ENCODE measurements around the gene OR4K13. TPM values are rescaled to one million over a fixed set of nuclear protein-coding genes. Genes with fewer than 3 reads are reported as not detected.

OR4K13 gene
- not detected for total RNA-seq

GRCh38 chr14:20035938-20036337 is at the start of gene OR4K13:
TSS of gene OR4K13 (minus strand) at chr14:20036038. CDS start at chr14:20034758, 1,280 bp downstream.
- Mint-ChIP-seq H3K36me3 (ENCODE audit: low read depth) (no peaks in the 10 kb centered on the region), H3K9me3 (peaks cover 2% of the 10 kb centered on the region), H3K27me3 (no peaks in the 10 kb centered on the region), H3K27ac (no peak within 1 kb of the TSS), H3K4me3 (no peak within 1 kb of the TSS), H3K4me1 (no peaks in the 10 kb centered on the region)
- no peak for DNase-seq
- ChIA-PET POLR2A (no interaction called here), CTCF (no interaction called here)

- POLR2A ChIA-PET, result no interaction called here
- H3K27me3 Mint-ChIP-seq, result no peaks in the 10 kb centered on the region
- H3K4me1 Mint-ChIP-seq, result no peaks in the 10 kb centered on the region
- no peak for DNase-seq
- no peaks in the 10 kb centered on the region for H3K36me3 Mint-ChIP-seq (ENCODE audit: low read depth)
- no peak within 1 kb of the TSS for H3K4me3 Mint-ChIP-seq
- H3K27ac Mint-ChIP-seq, result no peak within 1 kb of the TSS
- peaks cover 4% of the 10 kb centered on the region for H3K9me3 Mint-ChIP-seq
- CTCF ChIA-PET, result no interaction called here
These were observed 23.9 kb upstream of the OR4K13 start, which contains the start of gene OR4L1 for GRCh38 chr14:20059745-20060144. TSS of gene OR4L1 (plus strand) at chr14:20060045. CDS start at chr14:20060045, 0 bp downstream.

GRCh38 chr14:20048202-20048601 is 12.4 kb upstream of the OR4K13 start:
- no peaks in the 10 kb centered on the region for H3K4me1 Mint-ChIP-seq
- H3K27ac Mint-ChIP-seq, result no peak overlapping the region
- ChIA-PET POLR2A (no interaction called here), CTCF (no interaction called here)
- peaks cover 4% of the 10 kb centered on the region for H3K27me3 Mint-ChIP-seq
- no peaks in the 10 kb centered on the region for H3K36me3 Mint-ChIP-seq (ENCODE audit: low read depth)
- no peak overlapping the region for H3K4me3 Mint-ChIP-seq
- no peak for DNase-seq
- no peaks in the 10 kb centered on the region for H3K9me3 Mint-ChIP-seq

GRCh38 chr14:20044243-20044642 is 8.4 kb upstream of the OR4K13 start:
- ChIA-PET CTCF (no interaction called here), POLR2A (no interaction called here)
- H3K9me3 Mint-ChIP-seq, result no peaks in the 10 kb centered on the region
- DNase-seq, result no peak
- H3K27me3 Mint-ChIP-seq, result peaks cover 3% of the 10 kb centered on the region
- H3K4me3 Mint-ChIP-seq, result no peak overlapping the region
- H3K27ac Mint-ChIP-seq, result no peak overlapping the region
- H3K4me1 Mint-ChIP-seq, result no peaks in the 10 kb centered on the region
- no peaks in the 10 kb centered on the region for H3K36me3 Mint-ChIP-seq (ENCODE audit: low read depth)

GRCh38 chr14:20035449-20035848 is 389 bp downstream of the OR4K13 start:
- CTCF ChIA-PET, result no interaction called here
- H3K4me1 Mint-ChIP-seq, result no peaks in the 10 kb centered on the region
- no peak overlapping the region for H3K27ac Mint-ChIP-seq
- POLR2A ChIA-PET, result no interaction called here
- peaks cover 2% of the 10 kb centered on the region for H3K9me3 Mint-ChIP-seq
- no peak for DNase-seq
- no peak overlapping the region for H3K4me3 Mint-ChIP-seq
- H3K36me3 Mint-ChIP-seq (ENCODE audit: low read depth), result no peaks in the 10 kb centered on the region
- no peaks in the 10 kb centered on the region for H3K27me3 Mint-ChIP-seq

GRCh38 chr14:20031058-20031457 is 4.8 kb downstream of the OR4K13 start:
- Mint-ChIP-seq H3K36me3 (ENCODE audit: low read depth) (no peaks in the 10 kb centered on the region), H3K27me3 (no peaks in the 10 kb centered on the region), H3K4me1 (no peaks in the 10 kb centered on the region), H3K27ac (no peak overlapping the region), H3K9me3 (no peaks in the 10 kb centered on the region), H3K4me3 (no peak overlapping the region)
- CTCF ChIA-PET, result no interaction called here
- no peak for DNase-seq
- POLR2A ChIA-PET, result no interaction called here

- Mint-ChIP-seq H3K36me3 (ENCODE audit: low read depth) (no peaks in the 10 kb centered on the region), H3K4me3 (no peak within 1 kb of the TSS), H3K4me1 (no peaks in the 10 kb centered on the region), H3K27me3 (no peaks in the 10 kb centered on the region), H3K27ac (no peak within 1 kb of the TSS), H3K9me3 (no peaks in the 10 kb centered on the region)
- CTCF ChIA-PET, result no interaction called here
- no peak for DNase-seq
- POLR2A ChIA-PET, result no interaction called here
These were observed 16.5 kb downstream of the OR4K13 start, which contains the start of gene OR4K14 for GRCh38 chr14:20019257-20019865. TSS of gene OR4K14 (minus strand) at chr14:20019307. CDS start at chr14:20015193, 4,114 bp downstream.

GRCh38 chr14:20008156-20008555 is 27.7 kb downstream of the OR4K13 start:
- Mint-ChIP-seq H3K27ac (no peak overlapping the region), H3K4me1 (no peaks in the 10 kb centered on the region), H3K4me3 (no peak overlapping the region), H3K9me3 (peaks cover 10% of the 10 kb centered on the region), H3K36me3 (ENCODE audit: low read depth) (no peaks in the 10 kb centered on the region), H3K27me3 (peaks cover 2% of the 10 kb centered on the region)
- DNase-seq, result no peak
- POLR2A ChIA-PET, result no interaction called here
- CTCF ChIA-PET, result no interaction called here

- no peaks in the 10 kb centered on the region for H3K36me3 Mint-ChIP-seq (ENCODE audit: low read depth)
- ChIA-PET CTCF (no interaction called here), POLR2A (interaction anchor here (0.7 kb wide), 1 partner anchor 41 kb away, joined by 6 read pairs; no protein-coding TSS in a partner anchor)
- peaks cover 7% of the 10 kb centered on the region for H3K9me3 Mint-ChIP-seq
- no peaks in the 10 kb centered on the region for H3K27me3 Mint-ChIP-seq
- no peak for DNase-seq
- H3K4me3 Mint-ChIP-seq, result no peak overlapping the region
- no peak overlapping the region for H3K27ac Mint-ChIP-seq
- no peaks in the 10 kb centered on the region for H3K4me1 Mint-ChIP-seq
These were observed 33.5 kb downstream of the OR4K13 start for GRCh38 chr14:20002319-20002718.

GRCh38 chr14:20001863-20002262 is 34.0 kb downstream of the OR4K13 start, which contains the start of gene OR4Q2:
TSS of gene OR4Q2 (plus strand) at chr14:20002163.
- Mint-ChIP-seq H3K4me1 (no peaks in the 10 kb centered on the region), H3K36me3 (ENCODE audit: low read depth) (no peaks in the 10 kb centered on the region), H3K9me3 (peaks cover 5% of the 10 kb centered on the region), H3K4me3 (no peak within 1 kb of the TSS), H3K27me3 (no peaks in the 10 kb centered on the region), H3K27ac (no peak within 1 kb of the TSS)
- no peak for DNase-seq
- POLR2A ChIA-PET, result interaction anchor here (0.7 kb wide), 1 partner anchor 42 kb away, joined by 6 read pairs; no protein-coding TSS in a partner anchor
- CTCF ChIA-PET, result no interaction called here

- no peaks in the 10 kb centered on the region for H3K4me1 Mint-ChIP-seq
- no peak overlapping the region for H3K4me3 Mint-ChIP-seq
- ChIA-PET POLR2A (no interaction called here), CTCF (no interaction called here)
- H3K27me3 Mint-ChIP-seq, result peaks cover 6% of the 10 kb centered on the region
- peaks cover 16% of the 10 kb centered on the region for H3K9me3 Mint-ChIP-seq
- H3K36me3 Mint-ChIP-seq (ENCODE audit: low read depth), result no peaks in the 10 kb centered on the region
- H3K27ac Mint-ChIP-seq, result no peak overlapping the region
- no peak for DNase-seq
These were observed 42.4 kb downstream of the OR4K13 start for GRCh38 chr14:19993438-19993837.

Other genes starting within 250 kb of the OR4K13 start
- gene OR4N2, start 232.3 kb downstream of the OR4K13 start, total RNA-seq, result not detected
- not detected for gene OR4K2, start 160.9 kb downstream of the OR4K13 start, total RNA-seq
- gene OR4K5, start 115.4 kb downstream of the OR4K13 start, total RNA-seq, result not detected
- not detected for gene OR4K1, start 105.1 kb downstream of the OR4K13 start, total RNA-seq
- not detected for gene OR4K15, start 60.4 kb downstream of the OR4K13 start, total RNA-seq
- gene OR4Q2, start 33.9 kb downstream of the OR4K13 start, total RNA-seq, result not detected
- gene OR4K14, start 16.7 kb downstream of the OR4K13 start, total RNA-seq, result not detected
- gene OR4L1, start 24.0 kb upstream of the OR4K13 start, total RNA-seq, result not detected
- not detected for gene OR4K17, start 74.7 kb upstream of the OR4K13 start, total RNA-seq
- not detected for gene OR4N5, start 102.8 kb upstream of the OR4K13 start, total RNA-seq
- gene OR11G2, start 154.9 kb upstream of the OR4K13 start, total RNA-seq, result not detected
- gene OR11H6, start 187.7 kb upstream of the OR4K13 start, total RNA-seq, result not detected
- not detected for gene OR11H7, start 192.9 kb upstream of the OR4K13 start, total RNA-seq
- gene OR11H4, start 203.2 kb upstream of the OR4K13 start, total RNA-seq, result not detected